NCI-H524 treated with DMSO at 0.1 percent for 48 hours (cell line): Measurements from ENCODE around the gene PFN1.

Experiments
- DNase-seq: peaks from one replicate; lab custom pipeline; 2025; lab: John Stamatoyannopoulos, UW

The PFN1 gene

GRCh38 chr17:4948166-4948930, at the start of gene PFN1:
PFN1 (minus strand) TSS chr17:4948530; CDS start chr17:4948394, 136 bp downstream.
- DNase-seq: no peak

DNA sequence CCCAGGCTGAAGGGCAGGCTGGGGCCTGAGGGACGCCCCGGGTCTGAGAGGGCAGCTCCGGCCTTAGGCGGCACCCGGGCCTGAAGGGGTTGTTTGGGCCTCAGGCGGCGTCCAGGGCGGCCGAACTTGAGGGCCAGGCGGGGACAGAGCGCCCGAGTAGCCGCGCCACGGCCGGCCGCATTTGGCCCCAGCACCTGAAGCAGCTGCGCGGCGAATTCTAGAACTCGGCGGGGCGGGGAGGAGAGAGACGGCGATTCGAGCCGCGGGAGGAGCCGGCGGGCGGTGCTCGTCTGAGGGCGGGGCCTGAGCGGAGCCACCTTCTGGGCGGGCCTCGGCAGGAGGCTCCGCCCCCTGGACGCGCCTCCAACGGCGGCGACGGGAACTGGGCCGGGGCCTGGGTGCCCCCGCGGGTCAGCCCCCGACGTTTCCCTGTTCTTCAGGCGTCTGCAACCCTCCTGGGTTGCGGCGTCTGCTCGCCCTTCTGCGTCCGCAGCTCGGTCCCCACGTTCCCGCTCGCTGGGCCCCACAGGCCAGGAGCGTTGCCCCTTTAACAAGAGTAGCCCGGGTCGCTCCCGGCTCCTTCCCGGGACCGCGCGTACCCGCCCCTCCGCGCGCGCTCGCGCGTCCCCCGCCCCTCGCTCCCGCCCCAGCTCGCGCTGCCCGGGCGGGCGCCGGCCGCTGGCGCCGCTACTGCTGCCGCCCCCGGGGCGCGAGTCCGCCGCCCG, 49.1 kb upstream of the PFN1 start, which contains the start of the genes INCA1 and KIF1C:
Gene INCA1 (minus strand): TSS at position 221 of the 725 bp plus-strand sequence. CDS start 3,085 bp downstream, outside the sequence.
Gene KIF1C (plus strand): TSS at position 649 of the 725 bp plus-strand sequence. CDS start 2,297 bp downstream, outside the sequence.
- DNase-seq: no peak

DNA sequence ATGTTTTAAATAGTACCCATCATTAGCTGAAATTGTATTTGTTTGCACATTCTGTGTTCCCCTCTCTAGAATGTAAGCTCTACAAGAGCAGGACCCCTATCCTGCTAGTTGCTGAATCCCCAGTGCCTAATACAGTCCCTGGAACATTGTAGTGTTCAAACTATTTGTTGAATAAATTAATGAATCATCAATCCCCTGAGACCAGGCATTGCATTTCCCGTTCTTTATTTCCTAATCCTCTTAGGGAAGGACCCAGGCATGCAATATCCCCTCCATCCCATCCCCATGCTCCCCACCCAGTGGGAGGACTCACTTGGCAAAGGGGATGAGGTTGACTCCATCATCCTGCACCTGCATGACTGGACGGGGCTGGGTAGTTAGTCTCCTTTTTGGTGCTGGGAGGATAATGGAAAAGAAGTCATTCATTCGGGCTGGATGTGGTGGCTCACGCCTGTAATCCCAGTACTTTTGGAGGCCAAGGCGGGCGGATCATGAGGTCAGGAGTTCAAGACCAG, 45.8 kb upstream of the PFN1 start:
- DNase-seq: no peak

GRCh38 chr17:4987767-4988567, 39.6 kb upstream of the PFN1 start:
- no peak for DNase-seq

- peak; percentile 27 for DNase-seq
These were observed 38.8 kb upstream of the PFN1 start, which contains the start of gene CAMTA2 for GRCh38 chr17:4986951-4987766. CAMTA2 (minus strand) TSS chr17:4987675; CDS start chr17:4986222, 1,453 bp downstream.

DNA sequence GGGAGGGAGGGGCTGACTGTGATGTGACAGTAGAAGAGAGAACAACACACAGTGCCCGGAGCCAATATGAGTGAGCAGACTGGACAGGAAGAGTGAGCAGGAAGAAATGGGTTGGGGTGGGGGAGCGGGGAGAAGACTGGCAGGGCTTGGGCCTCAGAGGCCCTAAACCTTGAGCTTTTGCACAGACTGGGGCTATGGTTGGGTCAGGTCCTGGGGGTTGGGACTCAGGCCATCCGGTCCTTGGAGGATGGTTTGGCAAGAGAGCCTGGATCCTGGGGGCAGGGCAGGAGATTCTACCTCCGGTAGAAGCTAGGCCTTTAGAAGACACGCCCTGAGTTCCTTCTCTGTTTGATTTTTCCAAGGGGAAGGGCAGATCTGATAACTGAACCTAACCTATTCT, 38.1 kb upstream of the PFN1 start:
- DNase-seq: no peak

GRCh38 chr17:4982305-4982704, 34.0 kb upstream of the PFN1 start:
- DNase-seq: no peak

GRCh38 chr17:4980644-4981216, 32.4 kb upstream of the PFN1 start:
- no peak for DNase-seq

GRCh38 chr17:4978726-4979125, 30.4 kb upstream of the PFN1 start:
- DNase-seq: no peak

- DNase-seq: no peak
These were observed 25.9 kb upstream of the PFN1 start for GRCh38 chr17:4974115-4974670.

DNA sequence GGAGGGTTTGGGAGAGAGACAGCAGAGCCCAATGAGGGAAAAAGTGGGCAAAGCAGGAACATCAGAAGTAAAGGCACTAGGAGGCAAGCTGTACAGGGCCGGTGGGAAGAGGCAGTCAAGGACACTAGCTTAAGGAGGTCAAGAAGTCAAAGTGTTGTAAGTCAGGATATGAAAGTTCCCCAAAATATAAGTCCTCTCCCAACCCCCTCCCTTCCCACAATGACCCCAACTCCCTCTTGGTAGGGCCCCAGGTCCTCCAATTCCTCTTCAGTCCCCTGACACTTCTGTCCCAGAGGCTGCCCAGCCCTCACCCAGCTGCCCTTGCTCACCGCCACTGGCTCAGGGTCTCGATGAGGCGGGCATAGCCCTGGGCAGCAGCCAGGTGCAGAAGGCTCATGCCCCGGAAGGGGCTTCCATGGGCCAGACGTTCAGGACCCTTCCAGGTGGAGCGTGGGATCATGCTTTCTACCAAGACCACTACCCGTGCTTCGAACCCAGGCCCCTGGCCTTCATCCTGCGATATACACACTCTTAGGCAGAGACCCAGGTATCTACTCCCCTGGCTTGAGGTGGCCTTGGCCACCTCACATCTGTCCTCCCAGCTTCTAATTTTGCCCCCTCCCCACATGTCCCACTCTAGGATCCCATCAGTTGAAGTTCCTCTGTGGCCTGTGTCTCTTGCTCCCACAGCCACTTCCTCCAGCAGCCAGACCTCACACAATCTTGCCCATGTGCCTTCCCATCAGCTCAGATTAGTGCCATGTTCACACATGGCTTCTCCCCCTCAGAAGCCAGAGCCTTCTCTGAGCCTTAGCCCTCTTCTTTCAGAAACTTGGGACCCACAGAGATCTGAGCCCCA, 25.2 kb upstream of the PFN1 start:
- DNase-seq: no peak

GRCh38 chr17:4972752-4973151, 24.4 kb upstream of the PFN1 start:
- DNase-seq: no peak

- no peak for DNase-seq
These were observed 24.0 kb upstream of the PFN1 start for GRCh38 chr17:4972322-4972721.

- DNase-seq: no peak
These were observed 23.5 kb upstream of the PFN1 start for GRCh38 chr17:4971826-4972225.

- no peak for DNase-seq
These were observed 21.9 kb upstream of the PFN1 start for GRCh38 chr17:4970273-4970672.

- DNase-seq: no peak
These were observed 21.3 kb upstream of the PFN1 start for GRCh38 chr17:4969551-4970173.

DNA sequence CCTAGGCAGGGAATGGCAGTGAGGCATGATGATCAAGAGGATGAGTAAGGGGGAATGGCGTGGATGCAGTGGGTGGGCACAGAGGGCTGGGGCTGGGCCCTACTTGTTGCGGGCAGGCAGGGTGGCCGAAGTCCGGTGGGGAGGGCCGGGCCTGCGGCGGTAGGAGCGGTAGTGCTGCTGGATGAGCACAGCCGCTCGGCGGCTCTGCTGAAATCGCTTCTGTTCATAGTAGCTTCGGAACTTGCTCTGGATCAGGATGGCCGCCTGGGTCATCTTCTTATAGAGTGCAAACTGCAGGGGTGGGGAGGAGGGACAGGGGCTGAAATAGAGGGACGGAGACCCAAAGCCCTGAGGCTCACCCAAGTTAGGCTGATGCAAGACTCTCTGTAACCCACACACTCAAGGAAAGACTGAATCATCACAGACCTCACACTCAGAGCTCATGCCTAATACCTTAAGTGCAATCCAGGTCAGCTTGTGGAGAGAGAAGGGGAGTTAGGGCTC, 20.8 kb upstream of the PFN1 start:
- DNase-seq: no peak

GRCh38 chr17:4968486-4969046, 20.2 kb upstream of the PFN1 start:
- DNase-seq: no peak
